K562 (cell line): ENCODE measurements around the gene FITM1. TPM values are rescaled to one million over a fixed set of nuclear protein-coding genes. Genes with fewer than 3 reads are reported as not detected.

ENCODE experiments used
- ARHGAP35 ChIP-seq: fragments of 450-650 bp; IDR thresholded peaks from 2 replicates; pipeline ENCODE4 v1.6.1; 2018; ENCODE audit not compliant: partially characterized antibody
- CBX5 ChIP-seq: IDR thresholded peaks from 2 replicates; pipeline ENCODE4 v1.6.1; 2014; ENCODE audit warnings: low read depth, borderline replicate concordance
- CREBBP ChIP-seq: IDR thresholded peaks from one replicate; pipeline ENCODE4 v1.6.1; 2012; ENCODE audit warnings: low read depth, mild to moderate bottlenecking, control low read depth, inconsistent platforms, low read length
- ELF2 ChIP-seq: fragments of 250-450 bp; sonication (Bioruptor Pico); IDR thresholded peaks from 2 replicates; pipeline ENCODE4 v1.5.0; 2021; ENCODE audit warnings: mild to moderate bottlenecking
- HDAC3 ChIP-seq: fragments of 450-650 bp; IDR thresholded peaks from 2 replicates; pipeline ENCODE4 v1.6.1; 2018; ENCODE audit warnings: borderline replicate concordance, mild to moderate bottlenecking, moderate library complexity; ENCODE audit not compliant: partially characterized antibody
- HNRNPUL1 ChIP-seq: fragments of 200-400 bp; formaldehyde crosslinking; IDR thresholded peaks from 2 replicates; pipeline ENCODE4 v1.6.1; 2017; ENCODE audit warnings: low read length
- ILK ChIP-seq: fragments of 450-650 bp; IDR thresholded peaks from 2 replicates; pipeline ENCODE4 v1.6.1; 2016; ENCODE audit warnings: missing genetic modification characterization, low read depth, mild to moderate bottlenecking, missing compliant biosample characterization, moderate library complexity, borderline replicate concordance
- MXI1 ChIP-seq: IDR thresholded peaks from 2 replicates; pipeline ENCODE4 v1.6.1; 2011; ENCODE audit warnings: low read depth, mild to moderate bottlenecking, improper control_type of control experiment, low read length
- PCBP2 ChIP-seq: fragments of 200-400 bp; formaldehyde crosslinking; IDR thresholded peaks from 2 replicates; pipeline ENCODE4 v1.6.1; 2018; ENCODE audit warnings: low read length, low read depth, mild to moderate bottlenecking, moderate library complexity; ENCODE audit not compliant: poor library complexity, severe bottlenecking
- RBM14 ChIP-seq: fragments of 200-400 bp; formaldehyde crosslinking; IDR thresholded peaks from 2 replicates; pipeline ENCODE4 v1.6.1; 2018; ENCODE audit warnings: low read depth, mild to moderate bottlenecking, low read length, moderate library complexity, borderline replicate concordance; ENCODE audit not compliant: insufficient read depth
- SLC30A9 ChIP-seq: fragments of 250-450 bp; sonication (Bioruptor Pico); IDR thresholded peaks from 2 replicates; pipeline ENCODE4 v1.8.0; 2022; ENCODE audit warnings: mild to moderate bottlenecking, moderate library complexity
- SNIP1 ChIP-seq: fragments of 450-650 bp; IDR thresholded peaks from 2 replicates; pipeline ENCODE4 v1.7.1; 2017; ENCODE audit warnings: low read depth, mild to moderate bottlenecking
- ZBTB17 ChIP-seq: fragments of 450-650 bp; formaldehyde crosslinking; IDR thresholded peaks from 2 replicates; pipeline ENCODE4 v1.4.0; 2020; ENCODE audit warnings: mild to moderate bottlenecking
- ZNF175 ChIP-seq: fragments of 200-800 bp; sonication (Bioruptor generic); IDR thresholded peaks from 2 replicates; pipeline ENCODE4 v1.6.1; 2016; ENCODE audit warnings: low read depth, mild to moderate bottlenecking, missing genetic modification characterization, missing compliant biosample characterization
- ZNF184 ChIP-seq: sonication (generic); formaldehyde crosslinking; IDR thresholded peaks from 2 replicates; pipeline ENCODE4 v1.5.0; 2020; ENCODE audit warnings: missing genetic modification reagents
- ZNF23 ChIP-seq: fragments of 250-450 bp; sonication (Bioruptor Pico); IDR thresholded peaks from 2 replicates; pipeline ENCODE4 v1.4.0; 2020; ENCODE audit warnings: mild to moderate bottlenecking
- ZNF3 ChIP-seq: fragments of 250-450 bp; sonication (Bioruptor Pico); IDR thresholded peaks from 2 replicates; pipeline ENCODE4 v1.5.0; 2021; ENCODE audit warnings: mild to moderate bottlenecking, moderate library complexity
- ZNF324 ChIP-seq: fragments of 250-450 bp; sonication (Bioruptor Pico); IDR thresholded peaks from 2 replicates; pipeline ENCODE4 v1.4.0; 2020; ENCODE audit warnings: mild to moderate bottlenecking
- ZNF41 ChIP-seq: fragments of 250-450 bp; sonication (Bioruptor Pico); conservative IDR thresholded peaks from 2 replicates; pipeline ENCODE4 v1.4.0; 2020; ENCODE audit warnings: mild to moderate bottlenecking
- polyA plus RNA-seq, 8 experiments: library from polyadenylated mRNA; depleted of rRNA in 4 of 8; stranded (reverse) in 5 of 8; unstranded in 3 of 8; fragments of >200 nt; fragmentation: Nextera tagmentation in 2 of 8; fragmentation: Illumina TruSeq in 1 of 8; extraction: Ambion mirVana in 2 of 8; extraction: Trizol in 1 of 8; gene quantifications; 2 replicates each; pipeline versions ENCODE4 v1.2.1 to v1.2.3, GENCODE V29; 2011 to 2014; ENCODE audit warnings: inconsistent platforms in 1 of 8, missing spikeins in 1 of 8
- total RNA-seq, 7 experiments: library from RNA; depleted of rRNA in 6 of 7; stranded (reverse); fragments of >200 nt in 6 of 7; fragmentation: Illumina TruSeq in 2 of 7; extraction: Trizol in 2 of 7; gene quantifications; 2 replicates each; pipeline versions ENCODE4 v1.2.1 to v1.2.3, GENCODE V29; 2011 to 2021; ENCODE audit warnings: low replicate concordance in 1 of 7
- TF ChIP-seq, protein P1 (sequence below): fragments of 450-650 bp; formaldehyde crosslinking; IDR thresholded peaks from 2 replicates; pipeline ENCODE4 v1.4.0; 2020; ENCODE audit warnings: mild to moderate bottlenecking
- TF ChIP-seq, protein P2 (sequence below): fragments of 450-650 bp; formaldehyde crosslinking; IDR thresholded peaks from 2 replicates; pipeline ENCODE4 v1.4.0; 2020; ENCODE audit warnings: mild to moderate bottlenecking, moderate library complexity
- TF ChIP-seq, protein P3 (sequence below): fragments of 450-650 bp; IDR thresholded peaks from 2 replicates; pipeline ENCODE4 v1.7.1; 2018; ENCODE audit warnings: mild to moderate bottlenecking, low read depth; ENCODE audit not compliant: partially characterized antibody
- TF ChIP-seq, protein P4 (sequence below): fragments of 450-650 bp; formaldehyde crosslinking; IDR thresholded peaks from 2 replicates; pipeline ENCODE4 v1.4.0; 2022; ENCODE audit warnings: missing genetic modification characterization

The FITM1 gene
- total and polyA plus RNA-seq, 9 of the 15 experiments (the other 6 are each of a cell fraction or from before 2014, with no cell fraction given), result 0.09 to 0.20 TPM; not detected in 7

DNA sequence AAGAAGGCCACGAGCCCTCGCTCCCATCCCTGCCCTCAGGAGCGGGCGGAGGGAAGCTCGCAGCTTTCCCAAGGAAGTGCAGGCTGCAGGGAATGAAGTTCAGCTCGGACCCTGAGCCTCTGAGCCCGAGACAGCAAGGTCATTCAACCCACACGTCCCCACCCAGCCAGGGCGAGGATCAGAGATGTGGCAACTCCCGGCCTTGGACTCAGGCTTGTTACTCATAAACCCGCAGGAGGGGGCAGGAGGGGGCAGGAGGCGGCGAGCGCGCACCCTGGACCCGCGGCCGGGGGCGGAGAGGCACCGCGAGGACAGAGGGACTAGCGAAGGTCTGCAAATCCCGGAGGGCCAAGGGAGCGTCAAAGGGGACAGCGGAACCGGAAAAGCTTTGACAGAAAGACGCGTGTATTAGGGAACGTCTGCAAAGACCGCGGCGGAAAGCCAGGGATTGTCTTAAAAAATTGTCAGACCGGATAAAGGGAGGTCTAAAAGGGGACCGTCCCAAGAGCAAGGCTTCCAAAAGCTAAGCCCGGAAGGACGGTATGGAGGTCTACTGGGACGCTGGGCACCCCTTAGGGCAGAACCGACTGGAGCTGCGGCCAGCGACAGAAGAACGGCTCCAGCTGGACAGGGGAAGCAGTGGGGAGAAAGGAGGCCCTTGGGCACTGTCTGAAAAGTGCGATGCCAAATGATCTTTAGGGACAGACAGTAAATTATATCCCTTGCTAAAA lies 16.5 kb upstream of the FITM1 start (continued):
- TF ChIP-seq ZNF175 (CRISPR knock-in tag), result no peak
- no peak for TF ChIP-seq HNRNPUL1
- TF ChIP-seq ZBTB17, result no peak
- TF ChIP-seq, protein P1, sequence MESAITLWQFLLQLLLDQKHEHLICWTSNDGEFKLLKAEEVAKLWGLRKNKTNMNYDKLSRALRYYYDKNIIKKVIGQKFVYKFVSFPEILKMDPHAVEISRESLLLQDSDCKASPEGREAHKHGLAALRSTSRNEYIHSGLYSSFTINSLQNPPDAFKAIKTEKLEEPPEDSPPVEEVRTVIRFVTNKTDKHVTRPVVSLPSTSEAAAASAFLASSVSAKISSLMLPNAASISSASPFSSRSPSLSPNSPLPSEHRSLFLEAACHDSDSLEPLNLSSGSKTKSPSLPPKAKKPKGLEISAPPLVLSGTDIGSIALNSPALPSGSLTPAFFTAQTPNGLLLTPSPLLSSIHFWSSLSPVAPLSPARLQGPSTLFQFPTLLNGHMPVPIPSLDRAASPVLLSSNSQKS, result no peak
- no peak for TF ChIP-seq SNIP1
- TF ChIP-seq PCBP2, result no peak
- TF ChIP-seq, protein P2, sequence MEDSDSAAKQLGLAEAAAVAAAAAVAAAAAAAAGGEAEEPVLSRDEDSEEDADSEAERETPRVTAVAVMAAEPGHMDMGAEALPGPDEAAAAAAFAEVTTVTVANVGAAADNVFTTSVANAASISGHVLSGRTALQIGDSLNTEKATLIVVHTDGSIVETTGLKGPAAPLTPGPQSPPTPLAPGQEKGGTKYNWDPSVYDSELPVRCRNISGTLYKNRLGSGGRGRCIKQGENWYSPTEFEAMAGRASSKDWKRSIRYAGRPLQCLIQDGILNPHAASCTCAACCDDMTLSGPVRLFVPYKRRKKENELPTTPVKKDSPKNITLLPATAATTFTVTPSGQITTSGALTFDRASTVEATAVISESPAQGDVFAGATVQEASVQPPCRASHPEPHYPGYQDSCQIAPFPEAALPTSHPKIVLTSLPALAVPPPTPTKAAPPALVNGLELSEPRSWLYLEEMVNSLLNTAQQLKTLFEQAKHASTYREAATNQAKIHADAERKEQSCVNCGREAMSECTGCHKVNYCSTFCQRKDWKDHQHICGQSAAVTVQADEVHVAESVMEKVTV (CRISPR knock-in tag), result 0 out of 2 replicates have a peak, but pooled peaks have one; percentile 37
- TF ChIP-seq, protein P3, sequence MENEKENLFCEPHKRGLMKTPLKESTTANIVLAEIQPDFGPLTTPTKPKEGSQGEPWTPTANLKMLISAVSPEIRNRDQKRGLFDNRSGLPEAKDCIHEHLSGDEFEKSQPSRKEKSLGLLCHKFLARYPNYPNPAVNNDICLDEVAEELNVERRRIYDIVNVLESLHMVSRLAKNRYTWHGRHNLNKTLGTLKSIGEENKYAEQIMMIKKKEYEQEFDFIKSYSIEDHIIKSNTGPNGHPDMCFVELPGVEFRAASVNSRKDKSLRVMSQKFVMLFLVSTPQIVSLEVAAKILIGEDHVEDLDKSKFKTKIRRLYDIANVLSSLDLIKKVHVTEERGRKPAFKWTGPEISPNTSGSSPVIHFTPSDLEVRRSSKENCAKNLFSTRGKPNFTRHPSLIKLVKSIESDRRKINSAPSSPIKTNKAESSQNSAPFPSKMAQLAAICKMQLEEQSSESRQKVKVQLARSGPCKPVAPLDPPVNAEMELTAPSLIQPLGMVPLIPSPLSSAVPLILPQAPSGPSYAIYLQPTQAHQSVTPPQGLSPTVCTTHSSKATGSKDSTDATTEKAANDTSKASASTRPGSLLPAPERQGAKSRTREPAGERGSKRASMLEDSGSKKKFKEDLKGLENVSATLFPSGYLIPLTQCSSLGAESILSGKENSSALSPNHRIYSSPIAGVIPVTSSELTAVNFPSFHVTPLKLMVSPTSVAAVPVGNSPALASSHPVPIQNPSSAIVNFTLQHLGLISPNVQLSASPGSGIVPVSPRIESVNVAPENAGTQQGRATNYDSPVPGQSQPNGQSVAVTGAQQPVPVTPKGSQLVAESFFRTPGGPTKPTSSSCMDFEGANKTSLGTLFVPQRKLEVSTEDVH, result peak; percentile 36
- no peak for TF ChIP-seq ELF2 (CRISPR knock-in tag)
- TF ChIP-seq ZNF41 (CRISPR knock-in tag), result no peak
- no peak for TF ChIP-seq ZNF184 (CRISPR knock-in tag)
- no peak for TF ChIP-seq RBM14
- no peak for TF ChIP-seq MXI1
- no peak for TF ChIP-seq CREBBP
- TF ChIP-seq HDAC3, result no peak
- no peak for TF ChIP-seq CBX5
- TF ChIP-seq SLC30A9 (CRISPR knock-in tag), result no peak
- TF ChIP-seq ZNF324 (CRISPR knock-in tag), result no peak
- no peak for TF ChIP-seq ILK (tag)
- TF ChIP-seq ZNF3 (CRISPR knock-in tag), result no peak
- TF ChIP-seq, protein P4, sequence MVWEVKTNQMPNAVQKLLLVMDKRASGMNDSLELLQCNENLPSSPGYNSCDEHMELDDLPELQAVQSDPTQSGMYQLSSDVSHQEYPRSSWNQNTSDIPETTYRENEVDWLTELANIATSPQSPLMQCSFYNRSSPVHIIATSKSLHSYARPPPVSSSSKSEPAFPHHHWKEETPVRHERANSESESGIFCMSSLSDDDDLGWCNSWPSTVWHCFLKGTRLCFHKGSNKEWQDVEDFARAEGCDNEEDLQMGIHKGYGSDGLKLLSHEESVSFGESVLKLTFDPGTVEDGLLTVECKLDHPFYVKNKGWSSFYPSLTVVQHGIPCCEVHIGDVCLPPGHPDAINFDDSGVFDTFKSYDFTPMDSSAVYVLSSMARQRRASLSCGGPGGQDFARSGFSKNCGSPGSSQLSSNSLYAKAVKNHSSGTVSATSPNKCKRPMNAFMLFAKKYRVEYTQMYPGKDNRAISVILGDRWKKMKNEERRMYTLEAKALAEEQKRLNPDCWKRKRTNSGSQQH (CRISPR knock-in tag), result no peak
- TF ChIP-seq ARHGAP35, result no peak
- TF ChIP-seq ZNF23 (CRISPR knock-in tag), result no peak
